A673 (cell line): ENCODE data around the gene MSI2.

ENCODE experiments used
- CTCF ChIP-seq: fragments of 300-800, 200-600 bp; sonication (generic); conservative IDR thresholded peaks from 2 replicates; pipeline ENCODE4 v1.5.1; 2017; ENCODE audit warnings: low read depth, mild to moderate bottlenecking, antibody characterized with exemption, low read length, moderate library complexity, mixed read lengths
- EZH2 ChIP-seq: fragments of 200-600 bp; sonication (generic); IDR thresholded peaks from 2 replicates; pipeline ENCODE4 v1.6.1; 2017; ENCODE audit warnings: borderline replicate concordance, low read depth, mild to moderate bottlenecking, mixed read lengths, antibody characterized with exemption, low read length; ENCODE audit not compliant: poor library complexity, severe bottlenecking

GRCh38 chr17:57277923-57278604 lies 21.7 kb downstream of the MSI2 start:
- no peak for TF ChIP-seq CTCF
- no peak for TF ChIP-seq EZH2
